Stimulated activated naive CD8-positive, alpha-beta T cell treated with anti-CD3 and anti-CD28 coated beads, Interleukin-15, Interleukin-2, amounts not matched to agents 100 U/mL and 50 U/mL, for 24 hours (primary cell): ENCODE data around the gene MATCAP1.

Experiments
- ATAC-seq: fragments of 150-1000 bp; cut with Tn5 transposase; one replicate; pipeline ENCODE4 v1.10.0; 2021
- DNase-seq: peaks from one replicate; pipeline ENCODE4 v3.0.0; 2021

The MATCAP1 gene

DNA sequence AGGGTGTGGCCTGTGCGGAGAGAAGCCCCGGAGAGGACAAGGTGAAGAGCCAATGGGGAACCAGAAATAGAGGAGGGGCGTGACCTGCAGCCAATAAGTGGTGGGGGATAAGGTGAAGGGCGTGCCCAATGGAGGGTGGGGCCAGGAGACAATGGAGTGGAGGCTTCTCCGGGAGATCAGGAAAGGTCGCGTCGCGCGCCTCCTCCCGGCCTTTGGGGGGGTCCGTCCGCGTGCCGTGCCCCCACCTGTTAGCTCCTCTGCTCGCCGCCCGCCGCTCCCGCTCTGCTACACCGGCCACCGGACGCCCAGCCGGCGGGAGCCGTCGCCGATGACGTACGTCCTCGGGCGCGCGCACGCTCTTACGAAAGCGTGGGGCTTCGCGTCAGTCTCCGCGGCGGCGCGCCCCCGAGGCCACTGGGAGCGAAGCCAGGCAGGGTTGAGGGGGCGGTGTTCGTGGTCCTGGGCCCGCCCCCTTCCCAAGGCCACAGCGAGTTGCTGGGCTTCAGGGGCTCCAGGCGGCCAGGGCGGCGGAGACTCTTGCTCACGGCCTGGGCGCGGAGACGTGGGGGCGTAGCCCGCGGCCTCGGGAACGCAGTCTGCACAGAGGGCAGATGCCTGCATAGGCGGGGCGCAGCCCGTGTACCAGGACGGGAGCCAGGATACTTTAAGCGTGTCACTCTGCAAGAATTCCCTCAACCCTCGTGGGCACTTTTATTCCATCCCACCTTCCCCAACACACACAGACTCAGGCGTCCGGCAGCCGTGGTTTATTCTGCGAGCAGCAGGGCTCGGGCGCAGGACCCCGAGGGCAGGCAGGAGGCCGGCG is at the start of gene MATCAP1:
TSS of gene MATCAP1 (minus strand) at position 337 of the 826 bp plus-strand sequence. CDS start 3,353 bp downstream, outside the sequence.
- peak; percentile 93 for DNase-seq
- ATAC-seq, result peak; percentile 96

DNA sequence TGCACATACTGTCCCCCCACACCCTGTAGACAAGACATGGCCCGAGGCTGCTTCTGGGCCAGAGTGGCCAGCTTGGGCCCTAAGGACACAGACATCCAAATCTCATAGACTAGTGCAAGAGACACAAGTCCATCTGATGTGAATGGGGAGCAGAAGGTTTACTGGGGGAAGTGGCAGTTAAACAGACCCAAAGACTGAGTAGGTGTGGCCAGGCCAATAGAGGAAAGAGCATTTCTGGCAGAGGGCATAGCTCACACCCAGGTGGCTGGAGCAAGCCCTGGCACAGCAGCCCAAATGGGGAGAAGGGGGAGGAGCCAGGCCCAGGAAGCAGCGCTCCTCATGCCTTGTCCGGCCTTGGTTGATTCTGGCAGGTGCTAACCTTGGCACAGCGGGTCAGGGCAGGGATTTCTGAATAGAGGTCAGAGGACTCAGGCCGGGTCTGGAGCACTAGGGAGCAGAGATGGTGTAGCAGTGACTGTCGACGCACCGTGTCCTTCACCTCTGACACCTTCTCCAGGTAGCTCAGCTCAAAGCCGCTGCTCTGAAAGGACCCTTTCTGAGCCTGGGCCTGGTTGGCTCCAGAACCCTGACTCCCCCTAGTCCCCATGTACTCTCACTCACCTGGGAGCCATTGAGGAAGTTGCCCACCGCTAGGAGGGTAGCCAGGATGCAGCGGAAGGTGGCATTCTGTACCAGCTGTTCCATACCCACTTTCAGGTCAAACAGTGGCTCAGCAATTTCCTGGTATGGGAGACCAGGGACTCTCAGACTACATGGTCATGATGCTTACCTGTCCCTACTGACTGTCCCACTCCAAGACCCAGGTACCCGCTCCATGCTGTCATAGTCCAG is 47.3 kb upstream of the MATCAP1 start:
- ATAC-seq (no peak), DNase-seq (no peak)

DNA sequence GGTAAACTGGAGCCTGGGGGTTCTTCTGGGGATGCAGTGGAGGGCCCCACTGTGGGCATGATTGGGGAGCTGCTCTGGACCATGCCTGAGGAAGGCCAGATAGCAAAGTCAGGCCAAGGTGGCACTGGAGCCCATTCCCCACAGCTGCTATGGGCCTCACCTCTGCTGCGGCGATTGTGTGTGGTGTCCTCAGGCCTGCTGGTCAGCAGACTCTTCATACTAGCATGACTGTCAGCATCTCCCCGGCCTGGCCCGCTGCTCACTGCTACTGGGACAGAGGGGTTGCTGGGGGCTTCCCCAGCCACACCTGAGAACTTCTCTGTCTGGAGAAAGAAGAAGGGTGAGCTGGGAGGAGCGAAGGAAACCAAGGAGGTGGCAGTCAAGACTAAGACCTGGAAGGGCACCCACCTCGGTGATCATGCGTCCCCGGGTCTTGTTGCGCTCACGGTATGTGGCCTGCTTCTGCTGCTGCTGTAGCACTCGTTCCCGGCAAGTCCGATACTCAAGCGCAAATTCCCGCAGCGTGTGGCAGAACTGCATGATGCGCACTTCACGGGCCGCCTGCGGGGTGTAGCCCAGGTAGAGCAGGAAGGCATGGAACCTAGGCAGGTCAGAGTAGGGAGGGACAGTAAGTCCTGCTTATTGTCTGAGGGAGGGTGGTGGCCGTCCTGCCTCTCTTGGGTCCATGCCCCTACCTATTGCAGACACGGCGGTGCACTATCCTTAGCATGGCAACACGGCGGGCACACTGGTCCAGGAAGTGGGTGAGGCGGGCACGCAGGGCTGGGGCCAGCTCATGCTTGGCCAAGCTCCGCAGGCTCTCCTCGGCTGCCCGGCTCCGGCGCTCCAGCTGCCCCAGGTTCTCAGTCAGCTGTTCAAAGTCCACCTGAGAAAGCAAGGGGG is 46.4 kb upstream of the MATCAP1 start:
- no peak for ATAC-seq
- DNase-seq, result no peak

DNA sequence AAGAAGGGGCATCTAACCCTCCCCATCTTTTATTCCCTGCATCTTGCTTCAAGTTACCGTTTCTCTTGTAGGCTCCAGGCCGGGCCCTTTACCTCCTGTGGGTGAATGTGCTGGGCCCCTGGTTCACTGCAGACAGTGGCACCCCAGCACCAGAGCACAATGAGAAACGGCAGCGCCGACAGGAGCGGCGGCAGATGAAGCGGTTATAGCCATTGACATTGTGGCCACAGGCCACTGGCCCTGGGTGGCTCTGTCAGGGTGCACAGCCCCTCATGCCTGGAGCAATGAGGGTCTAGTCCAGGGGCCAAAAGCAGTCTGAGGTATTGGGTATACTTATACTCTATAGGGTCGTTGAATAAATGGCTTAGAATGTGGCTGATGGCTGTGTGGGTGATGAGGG is 45.1 kb upstream of the MATCAP1 start:
- no peak for DNase-seq
- no peak for ATAC-seq

- DNase-seq (no peak), ATAC-seq (no peak)
Measured at GRCh38 chr16:67228034-67228785, 44.4 kb upstream of the MATCAP1 start.

GRCh38 chr16:67227567-67227921 is 43.8 kb upstream of the MATCAP1 start:
- ATAC-seq (no peak), DNase-seq (no peak)

DNA sequence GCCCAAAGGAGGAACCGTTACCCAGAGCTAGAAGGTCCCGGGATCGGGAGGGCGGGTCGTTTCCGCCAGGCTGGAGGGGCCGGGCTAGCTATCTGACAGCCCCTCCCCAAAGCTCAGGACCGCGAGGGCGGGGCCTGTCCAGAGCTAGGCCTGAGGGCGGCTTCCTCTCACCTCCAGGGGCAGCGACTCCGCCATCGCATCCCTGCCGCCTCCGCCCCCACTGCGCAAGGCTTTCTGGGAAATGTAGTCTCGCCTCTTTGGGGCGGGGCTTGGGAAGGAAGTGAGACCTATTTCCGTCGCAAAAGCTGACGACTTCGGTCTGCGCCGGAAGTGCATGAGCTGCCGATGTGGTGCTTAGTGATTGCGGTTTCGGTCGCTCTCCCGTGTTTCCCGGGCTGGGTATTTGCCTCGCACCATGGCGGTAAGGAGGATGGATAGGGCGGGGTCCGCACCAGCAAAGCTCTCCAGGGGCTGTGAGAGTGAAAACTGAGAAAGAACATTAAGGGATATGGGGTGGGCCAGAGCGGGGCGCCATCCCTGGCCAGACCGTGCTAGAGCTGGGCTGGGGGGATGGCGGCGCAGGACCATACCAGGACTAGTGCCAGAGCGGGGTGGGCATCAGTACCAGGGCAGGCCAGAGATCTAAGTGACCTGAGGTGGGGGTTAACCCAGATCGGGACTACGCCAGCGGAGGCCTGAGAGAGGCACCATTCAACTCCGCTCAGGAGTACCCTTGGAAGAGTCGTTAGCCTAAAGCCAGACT is 43.2 kb upstream of the MATCAP1 start, which contains the start of gene TMEM208:
TSS of gene TMEM208 (plus strand) at position 327 of the 763 bp plus-strand sequence. CDS start at position 416, 89 bp downstream.
- ATAC-seq (peak; percentile 95), DNase-seq (peak; percentile 99)

DNA sequence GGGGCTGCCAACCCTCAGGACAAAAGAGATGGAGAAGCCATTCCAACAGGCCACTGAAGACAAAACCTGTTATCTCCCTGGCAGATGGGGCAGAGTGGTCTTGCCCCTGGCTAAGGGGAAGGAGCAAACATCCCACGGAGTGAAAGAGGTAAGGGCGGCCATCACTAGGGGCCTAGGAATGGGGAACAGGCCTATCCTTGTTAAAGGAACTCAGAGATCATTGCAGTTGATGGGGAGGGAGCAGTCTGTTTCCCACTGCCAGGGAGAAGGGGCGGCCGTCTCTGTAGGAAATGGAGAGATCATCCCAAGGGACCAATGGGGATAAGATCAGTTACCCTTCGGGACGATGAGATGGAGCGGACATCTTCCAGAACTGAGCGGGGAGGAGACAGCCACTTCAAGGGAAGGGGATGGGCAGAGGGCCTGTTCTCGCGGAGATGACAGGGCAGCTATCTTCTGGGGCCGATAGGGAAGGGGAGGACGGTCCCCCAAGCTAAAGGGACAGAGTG is 42.6 kb upstream of the MATCAP1 start:
- ATAC-seq (no peak), DNase-seq (no peak)

DNA sequence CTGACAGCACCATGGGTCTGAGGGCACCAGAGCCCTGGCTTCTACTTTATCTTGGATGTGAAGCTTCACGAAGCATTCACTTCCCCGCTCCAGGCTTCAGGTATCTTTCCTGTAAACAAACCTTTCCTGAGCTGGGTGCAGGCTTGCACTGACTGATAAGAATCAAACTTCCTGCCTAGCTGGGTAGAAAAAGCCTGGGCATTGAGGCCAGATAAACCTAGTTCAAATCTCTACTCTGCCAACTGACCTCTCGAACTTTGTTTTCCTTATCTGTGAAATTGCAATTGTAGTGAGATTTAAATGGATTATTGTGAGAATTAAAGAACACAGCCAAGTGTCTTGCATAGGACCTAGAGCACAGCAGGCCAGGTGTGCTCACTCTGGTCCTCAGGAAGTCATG is 40.2 kb upstream of the MATCAP1 start:
- ATAC-seq, result no peak
- DNase-seq, result no peak

DNA sequence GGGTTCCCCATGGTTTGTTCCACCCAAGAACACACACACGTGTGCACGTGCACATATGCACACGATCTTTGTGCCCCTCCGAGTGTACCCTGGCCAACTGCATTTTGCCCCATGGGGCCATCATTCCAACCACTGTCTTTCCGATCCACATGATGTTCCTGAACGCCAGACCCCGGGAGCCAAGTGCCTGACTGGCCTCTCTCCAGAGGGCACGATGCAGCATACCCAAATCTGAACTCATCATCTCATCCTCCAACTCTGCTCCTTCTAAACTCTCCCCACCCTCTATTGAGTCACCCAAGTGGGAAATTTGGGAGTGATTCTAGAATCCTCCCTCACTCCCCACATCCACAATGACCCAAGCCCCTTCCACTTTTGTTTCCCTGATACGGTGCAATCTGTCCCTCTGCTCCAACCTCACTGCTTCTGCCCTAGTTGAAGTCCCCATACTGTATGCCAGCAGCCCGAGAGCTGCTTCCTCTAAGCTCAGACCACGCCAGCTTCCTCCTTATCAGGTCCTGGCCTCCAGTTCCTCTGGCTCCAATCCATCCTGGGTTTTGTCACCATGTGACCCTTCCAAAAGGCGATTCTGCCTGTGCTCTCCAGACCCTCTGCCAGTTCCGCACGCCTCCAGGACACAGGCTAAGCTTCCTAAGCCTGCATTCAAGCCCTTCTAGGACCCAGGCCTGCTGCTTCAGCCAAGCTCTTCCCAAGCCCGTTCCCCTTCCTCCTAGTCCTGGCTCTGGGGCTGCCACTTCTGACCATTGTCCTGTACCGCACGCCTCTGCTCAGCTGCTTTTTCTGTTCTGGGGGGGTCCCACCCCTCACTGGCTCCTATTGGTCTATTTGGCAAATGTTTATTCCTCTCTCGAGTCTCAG is 33.1 kb upstream of the MATCAP1 start:
- DNase-seq (no peak), ATAC-seq (no peak)

- no peak for ATAC-seq
Measured at GRCh38 chr16:67215706-67216105, 31.9 kb upstream of the MATCAP1 start.

DNA sequence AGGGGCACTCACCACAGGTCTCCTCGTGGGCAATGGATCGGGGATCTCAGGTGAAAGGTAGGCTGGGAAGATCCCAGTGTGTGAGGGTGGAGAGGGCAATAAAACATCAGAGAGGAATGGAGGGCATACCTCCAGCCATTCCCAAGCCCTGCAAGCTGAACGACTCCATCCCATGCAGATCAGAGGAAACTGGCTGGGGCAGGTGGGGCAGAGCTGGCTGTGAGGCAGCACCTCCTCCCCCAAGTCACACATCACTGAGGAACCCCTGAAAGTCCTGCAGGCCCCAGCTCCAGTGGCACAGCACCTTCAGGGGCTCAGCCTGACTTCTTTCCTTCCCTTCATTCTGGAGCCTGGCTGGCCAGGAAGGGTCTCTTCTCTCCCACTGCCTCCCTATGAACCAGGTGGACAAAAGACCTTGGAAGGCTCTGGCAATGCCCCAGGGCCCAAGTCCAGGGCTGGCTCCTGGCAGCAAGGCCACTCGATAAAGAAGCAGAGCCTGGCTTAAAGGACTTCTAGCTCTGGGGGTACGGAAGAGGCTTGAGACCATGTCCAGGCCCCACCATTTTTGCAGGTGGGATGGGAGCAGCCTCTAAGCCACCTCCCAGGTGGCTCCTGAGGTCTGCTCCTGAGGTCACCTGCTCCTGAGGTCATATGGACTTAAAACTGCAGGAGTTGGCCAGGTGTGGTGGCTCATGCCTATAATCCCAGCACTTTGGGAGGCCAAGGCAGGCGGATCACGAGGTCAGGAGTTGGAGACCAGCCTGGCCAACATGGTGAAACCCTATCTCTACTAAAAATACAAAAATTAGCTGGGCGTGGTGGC is 29.6 kb upstream of the MATCAP1 start:
- no peak for DNase-seq
- no peak for ATAC-seq

More at GRCh38 chr16:67215706-67216105, 31.9 kb upstream of the MATCAP1 start:
- no peak for DNase-seq

DNA sequence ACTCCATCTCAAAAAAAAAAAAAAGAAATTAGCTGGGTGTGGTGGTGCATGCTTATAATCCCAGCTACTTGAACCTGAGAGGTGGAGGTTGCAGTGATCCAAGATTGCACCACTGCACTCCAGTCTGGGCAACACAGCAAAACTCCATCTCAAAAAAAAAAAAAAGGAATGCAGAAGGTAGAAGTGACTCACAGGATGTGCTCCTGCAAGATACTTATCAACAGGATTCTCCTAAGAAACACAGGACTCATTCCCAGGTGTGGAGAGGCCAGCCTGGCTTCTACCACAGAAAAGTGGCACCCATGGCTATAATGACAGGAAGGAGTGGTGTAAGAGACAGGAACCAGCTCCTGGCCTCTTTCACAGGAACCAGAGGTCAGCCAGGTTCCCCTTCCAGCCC is 29.0 kb upstream of the MATCAP1 start:
- ATAC-seq, result no peak

GRCh38 chr16:67211674-67212073 is 27.9 kb upstream of the MATCAP1 start:
- DNase-seq, result no peak
- no peak for ATAC-seq

More for the DNA sequence above, 29.0 kb upstream of the MATCAP1 start:
- DNase-seq, result no peak

GRCh38 chr16:67210069-67210937 is 26.5 kb upstream of the MATCAP1 start:
- ATAC-seq (no peak), DNase-seq (no peak)

DNA sequence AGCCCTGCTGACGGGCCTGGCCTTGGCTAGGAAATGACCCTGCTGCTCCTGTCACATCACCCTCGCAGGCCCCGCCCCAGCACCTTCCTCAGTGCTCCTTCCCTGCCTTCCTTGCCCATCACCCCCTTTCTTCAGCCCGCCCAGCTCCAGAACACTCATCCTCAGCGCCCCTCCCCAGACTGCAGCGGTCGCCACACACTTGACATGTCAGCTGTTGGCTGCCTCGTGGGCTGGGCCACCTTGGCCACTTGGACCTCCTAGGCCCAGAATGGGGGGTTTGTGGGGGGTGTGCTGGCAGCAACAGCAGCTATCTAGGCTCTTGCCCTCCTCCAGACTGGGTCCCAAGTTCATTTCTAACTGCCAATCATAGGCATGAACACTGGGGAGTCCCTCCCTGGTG is 25.8 kb upstream of the MATCAP1 start:
- no peak for ATAC-seq

DNA sequence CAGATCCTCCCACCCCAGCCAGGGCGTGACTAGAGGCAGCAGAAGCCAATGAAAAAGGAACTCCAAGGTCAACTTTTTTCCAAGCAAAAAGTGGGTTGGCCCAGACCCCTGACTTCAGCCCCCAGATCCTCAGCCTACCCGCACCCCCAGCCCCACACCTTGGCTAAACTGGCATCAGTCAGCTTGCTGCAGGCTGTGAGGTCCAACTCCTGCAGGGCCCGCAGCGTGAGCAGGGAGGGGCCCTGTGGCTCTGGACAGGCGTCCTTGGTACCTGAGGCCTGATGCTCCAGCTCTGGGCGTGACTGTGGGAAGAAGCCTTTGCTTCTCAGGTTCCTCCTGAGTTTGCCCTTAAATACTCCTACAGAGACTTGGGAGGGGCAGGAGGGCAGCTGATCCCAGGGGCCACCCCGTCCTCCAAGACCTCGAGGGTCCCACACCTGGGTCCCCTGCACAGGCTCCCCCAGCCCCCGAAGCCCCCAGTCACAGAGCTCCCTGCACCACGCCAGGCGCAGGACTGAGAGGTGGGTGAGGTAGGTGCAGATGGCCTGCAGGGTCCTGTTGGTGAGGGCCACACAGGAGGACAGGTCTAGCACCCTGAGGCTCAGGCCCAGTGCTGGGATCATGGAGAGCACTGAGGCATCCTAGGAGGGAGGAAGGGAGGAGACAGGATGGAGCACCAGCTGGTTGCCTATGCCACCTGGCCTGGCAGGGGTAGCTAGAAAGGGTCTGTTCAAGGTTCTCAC is 24.6 kb upstream of the MATCAP1 start:
- ATAC-seq (no peak), DNase-seq (no peak)

More for the DNA sequence above, 25.8 kb upstream of the MATCAP1 start:
- DNase-seq, result no peak
